ENCODE results near the gene PPEF1.

The PPEF1 gene

DNA sequence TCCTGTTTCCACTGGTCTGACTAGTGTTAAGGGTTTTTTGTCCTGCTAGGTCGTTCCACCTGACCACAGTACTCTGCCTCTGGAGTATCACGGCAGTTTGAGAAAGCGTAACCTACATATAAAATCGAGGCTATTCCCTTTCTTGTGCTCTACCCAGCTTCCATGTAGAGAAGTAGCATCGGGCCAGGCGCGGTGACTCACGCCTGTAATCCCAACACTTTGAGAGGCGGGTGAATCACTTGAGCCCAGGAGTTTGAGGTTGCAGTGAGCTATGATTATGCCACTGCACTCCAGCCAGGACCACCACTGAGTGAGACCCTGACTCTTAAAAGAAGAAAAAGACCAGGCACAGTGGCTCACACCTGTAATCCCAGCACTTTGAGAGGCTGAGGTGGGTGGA, 7.5 kb downstream of the PPEF1 start:
- Histone ChIP-seq H3K36me3 (ENCODE audit: control insufficient read depth, insufficient read depth, low read length) (no peaks in the 10 kb centered on the region), H3K79me2 (no peaks in the 10 kb centered on the region)
- TF ChIP-seq CTCF (IDR thresholded peaks at IDR 0.05): no peak

GRCh38 chrX:18719852-18720251, 12.4 kb downstream of the PPEF1 start:
- Histone ChIP-seq H3K4me2 (ENCODE audit: low read length) (no peak overlapping the region), H3K4me1 (no peaks in the 10 kb centered on the region), H3K27me3 (ENCODE audit: control insufficient read depth, insufficient read depth, low read length) (no peaks in the 10 kb centered on the region), H3K4me3 (ENCODE audit: low read depth, low read length) (no peak overlapping the region), H3K36me3 (ENCODE audit: control insufficient read depth, insufficient read depth, low read length) (no peaks in the 10 kb centered on the region), H3K27ac (no peak overlapping the region), H3K9me3 (ENCODE audit: control insufficient read depth, low read length) (no peaks in the 10 kb centered on the region), H3K79me2 (no peaks in the 10 kb centered on the region), H2AFZ (no peak overlapping the region), H3K9ac (no peak overlapping the region)
- TF ChIP-seq CTCF (IDR thresholded peaks at IDR 0.05): no peak

More for the DNA sequence above, 7.5 kb downstream of the PPEF1 start:
- no peak overlapping the region for H3K4me2 ChIP-seq (ENCODE audit: low read length)
- no peaks in the 10 kb centered on the region for H3K4me1 ChIP-seq
- no peaks in the 10 kb centered on the region for H3K27me3 ChIP-seq (ENCODE audit: control insufficient read depth, insufficient read depth, low read length)
- no peak overlapping the region for H3K27ac ChIP-seq
- no peak overlapping the region for H3K4me3 ChIP-seq (ENCODE audit: low read depth, low read length)
- H3K9ac ChIP-seq: no peak overlapping the region
- no peaks in the 10 kb centered on the region for H3K9me3 ChIP-seq (ENCODE audit: control insufficient read depth, low read length)
- H2AFZ ChIP-seq: no peak overlapping the region

GRCh38 chrX:18721683-18722499, 14.4 kb downstream of the PPEF1 start:
- Histone ChIP-seq H3K79me2 (no peaks in the 10 kb centered on the region), H3K9me3 (ENCODE audit: control insufficient read depth, low read length) (no peaks in the 10 kb centered on the region), H2AFZ (no peak overlapping the region), H3K27me3 (ENCODE audit: control insufficient read depth, insufficient read depth, low read length) (no peaks in the 10 kb centered on the region), H3K4me3 (ENCODE audit: low read depth, low read length) (no peak overlapping the region), H3K9ac (no peak overlapping the region), H3K27ac (no peak overlapping the region), H3K4me2 (ENCODE audit: low read length) (no peak overlapping the region), H3K4me1 (no peaks in the 10 kb centered on the region), H3K36me3 (ENCODE audit: control insufficient read depth, insufficient read depth, low read length) (no peaks in the 10 kb centered on the region)
- TF ChIP-seq CTCF (IDR thresholded peaks at IDR 0.05): no peak

DNA sequence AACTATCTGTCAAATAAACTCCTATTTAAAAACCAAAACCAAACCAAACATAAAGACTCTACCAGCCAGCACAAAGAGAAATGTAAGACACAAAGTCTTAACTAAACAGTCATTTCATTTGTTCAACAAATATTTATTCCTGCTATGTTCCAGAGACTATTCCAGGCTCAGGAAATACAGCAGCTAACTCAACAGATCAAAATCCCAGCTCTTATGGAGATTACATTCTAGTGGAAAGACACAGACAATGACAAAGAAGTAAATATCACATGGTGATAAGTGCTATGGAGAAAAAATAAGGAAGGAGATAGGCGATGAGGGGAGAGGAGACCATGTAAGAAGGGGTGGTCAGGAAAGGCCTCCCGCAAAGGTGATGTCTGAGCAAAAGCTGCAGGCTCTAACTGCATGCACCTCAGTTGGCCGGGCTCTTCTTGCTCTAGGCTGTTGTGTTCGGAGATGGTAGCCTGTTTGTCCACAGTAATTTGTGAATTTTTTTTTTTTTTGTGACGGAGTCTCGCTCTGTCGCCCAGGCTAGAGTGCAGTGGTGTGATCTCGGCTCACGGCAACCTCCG, 15.1 kb downstream of the PPEF1 start:
- Histone ChIP-seq H3K4me3 (ENCODE audit: low read depth, low read length) (no peak overlapping the region), H3K9me3 (ENCODE audit: control insufficient read depth, low read length) (no peaks in the 10 kb centered on the region), H3K27me3 (ENCODE audit: control insufficient read depth, insufficient read depth, low read length) (no peaks in the 10 kb centered on the region), H3K79me2 (no peaks in the 10 kb centered on the region), H3K27ac (no peak overlapping the region), H3K9ac (no peak overlapping the region), H3K36me3 (ENCODE audit: control insufficient read depth, insufficient read depth, low read length) (no peaks in the 10 kb centered on the region), H3K4me2 (ENCODE audit: low read length) (no peak overlapping the region), H3K4me1 (no peaks in the 10 kb centered on the region), H2AFZ (no peak overlapping the region)
- TF ChIP-seq CTCF (IDR thresholded peaks at IDR 0.05): no peak

Measured in parathyroid adenoma (tissue), 2 donors.